ENCODE measurements around the gene NEAT1. TPM values are rescaled to one million over a fixed set of nuclear protein-coding genes. Genes with fewer than 3 reads are reported as not detected.

NEAT1 gene
- polyA plus RNA-seq, 1 donor from 2014 or later, result 4.2 TPM

DNA sequence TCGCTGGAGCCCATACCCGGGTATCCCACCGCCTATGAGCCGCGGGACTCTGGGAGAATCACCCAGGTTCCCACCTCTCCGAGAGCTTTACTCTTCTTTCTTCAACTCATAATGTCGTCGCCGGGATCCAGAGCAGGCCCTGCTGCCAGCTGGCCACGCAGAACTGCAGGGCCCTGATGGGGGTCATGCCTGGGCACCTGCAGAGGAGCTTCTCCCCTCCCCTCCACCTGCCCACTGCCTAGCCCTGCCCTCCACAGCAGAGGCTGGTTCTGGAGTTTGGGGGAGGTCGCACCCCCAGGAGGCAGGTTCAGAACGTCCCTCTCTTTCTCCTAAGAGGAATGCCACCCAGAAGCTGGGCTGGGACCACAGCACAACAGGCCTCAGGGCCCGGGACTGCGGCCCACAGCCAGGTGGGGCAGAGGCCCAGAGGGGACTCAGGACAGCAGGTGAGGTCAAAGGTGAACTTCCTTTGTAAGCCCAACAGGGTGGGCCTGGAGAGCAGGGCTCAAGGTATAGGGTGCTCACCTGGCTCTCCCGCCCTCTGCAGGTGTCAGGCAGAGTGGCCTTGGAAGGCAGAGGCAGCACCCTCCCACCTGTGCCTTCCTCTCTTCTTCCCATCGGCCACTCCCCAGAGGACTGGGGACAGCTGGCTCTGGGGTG lies 42.0 kb upstream of the NEAT1 start:
- H3K9me3 ChIP-seq (ENCODE audit: low read length), result no peaks in the 10 kb centered on the region
- no peaks in the 10 kb centered on the region for H3K9me2 ChIP-seq (ENCODE audit: insufficient read depth, low read length)
- H3K4me3 ChIP-seq (ENCODE audit: low read length), result no peak overlapping the region
- no peaks in the 10 kb centered on the region for H3K27me3 ChIP-seq (ENCODE audit: insufficient read depth, low read depth, low read length)
- no peak overlapping the region for H3K27ac ChIP-seq (ENCODE audit: low read length)
- H3K9ac ChIP-seq (ENCODE audit: low read length), result no peak overlapping the region
- H3K4me2 ChIP-seq (ENCODE audit: low read length), result no peak overlapping the region
- no peaks in the 10 kb centered on the region for H3F3A ChIP-seq (ENCODE audit: insufficient read depth, low read length, poor library complexity, severe bottlenecking)
- H3K36me3 ChIP-seq (ENCODE audit: insufficient read depth, low read length), result no peaks in the 10 kb centered on the region
- no peaks in the 10 kb centered on the region for H4K20me1 ChIP-seq (ENCODE audit: insufficient read depth)
- H3K79me2 ChIP-seq (replicated peaks; ENCODE audit: insufficient read depth, low read length), result no peaks in the 10 kb centered on the region
- H2AFZ ChIP-seq (ENCODE audit: low read depth, low read length), result no peak overlapping the region
- TF ChIP-seq EZH2 (IDR thresholded peaks at IDR 0.05; ENCODE audit: borderline replicate concordance, insufficient read depth, low read length, poor library complexity, severe bottlenecking), result no peak
- TF ChIP-seq RAD21 (conservative IDR thresholded peaks at IDR 0.05), result no peak
- TF ChIP-seq, protein P1, sequence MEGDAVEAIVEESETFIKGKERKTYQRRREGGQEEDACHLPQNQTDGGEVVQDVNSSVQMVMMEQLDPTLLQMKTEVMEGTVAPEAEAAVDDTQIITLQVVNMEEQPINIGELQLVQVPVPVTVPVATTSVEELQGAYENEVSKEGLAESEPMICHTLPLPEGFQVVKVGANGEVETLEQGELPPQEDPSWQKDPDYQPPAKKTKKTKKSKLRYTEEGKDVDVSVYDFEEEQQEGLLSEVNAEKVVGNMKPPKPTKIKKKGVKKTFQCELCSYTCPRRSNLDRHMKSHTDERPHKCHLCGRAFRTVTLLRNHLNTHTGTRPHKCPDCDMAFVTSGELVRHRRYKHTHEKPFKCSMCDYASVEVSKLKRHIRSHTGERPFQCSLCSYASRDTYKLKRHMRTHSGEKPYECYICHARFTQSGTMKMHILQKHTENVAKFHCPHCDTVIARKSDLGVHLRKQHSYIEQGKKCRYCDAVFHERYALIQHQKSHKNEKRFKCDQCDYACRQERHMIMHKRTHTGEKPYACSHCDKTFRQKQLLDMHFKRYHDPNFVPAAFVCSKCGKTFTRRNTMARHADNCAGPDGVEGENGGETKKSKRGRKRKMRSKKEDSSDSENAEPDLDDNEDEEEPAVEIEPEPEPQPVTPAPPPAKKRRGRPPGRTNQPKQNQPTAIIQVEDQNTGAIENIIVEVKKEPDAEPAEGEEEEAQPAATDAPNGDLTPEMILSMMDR (IDR thresholded peaks at IDR 0.05; ENCODE audit: poor library complexity, severe bottlenecking), result no peak
- TF ChIP-seq, protein P2, sequence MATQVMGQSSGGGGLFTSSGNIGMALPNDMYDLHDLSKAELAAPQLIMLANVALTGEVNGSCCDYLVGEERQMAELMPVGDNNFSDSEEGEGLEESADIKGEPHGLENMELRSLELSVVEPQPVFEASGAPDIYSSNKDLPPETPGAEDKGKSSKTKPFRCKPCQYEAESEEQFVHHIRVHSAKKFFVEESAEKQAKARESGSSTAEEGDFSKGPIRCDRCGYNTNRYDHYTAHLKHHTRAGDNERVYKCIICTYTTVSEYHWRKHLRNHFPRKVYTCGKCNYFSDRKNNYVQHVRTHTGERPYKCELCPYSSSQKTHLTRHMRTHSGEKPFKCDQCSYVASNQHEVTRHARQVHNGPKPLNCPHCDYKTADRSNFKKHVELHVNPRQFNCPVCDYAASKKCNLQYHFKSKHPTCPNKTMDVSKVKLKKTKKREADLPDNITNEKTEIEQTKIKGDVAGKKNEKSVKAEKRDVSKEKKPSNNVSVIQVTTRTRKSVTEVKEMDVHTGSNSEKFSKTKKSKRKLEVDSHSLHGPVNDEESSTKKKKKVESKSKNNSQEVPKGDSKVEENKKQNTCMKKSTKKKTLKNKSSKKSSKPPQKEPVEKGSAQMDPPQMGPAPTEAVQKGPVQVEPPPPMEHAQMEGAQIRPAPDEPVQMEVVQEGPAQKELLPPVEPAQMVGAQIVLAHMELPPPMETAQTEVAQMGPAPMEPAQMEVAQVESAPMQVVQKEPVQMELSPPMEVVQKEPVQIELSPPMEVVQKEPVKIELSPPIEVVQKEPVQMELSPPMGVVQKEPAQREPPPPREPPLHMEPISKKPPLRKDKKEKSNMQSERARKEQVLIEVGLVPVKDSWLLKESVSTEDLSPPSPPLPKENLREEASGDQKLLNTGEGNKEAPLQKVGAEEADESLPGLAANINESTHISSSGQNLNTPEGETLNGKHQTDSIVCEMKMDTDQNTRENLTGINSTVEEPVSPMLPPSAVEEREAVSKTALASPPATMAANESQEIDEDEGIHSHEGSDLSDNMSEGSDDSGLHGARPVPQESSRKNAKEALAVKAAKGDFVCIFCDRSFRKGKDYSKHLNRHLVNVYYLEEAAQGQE (IDR thresholded peaks at IDR 0.05; ENCODE audit: borderline replicate concordance), result no peak
- TF ChIP-seq POLR2AphosphoS5 (IDR thresholded peaks at IDR 0.05), result no peak
- TF ChIP-seq TAF1 (IDR thresholded peaks at IDR 0.05; ENCODE audit: low read depth), result no peak
- TF ChIP-seq MXI1 (conservative IDR thresholded peaks at IDR 0.05; ENCODE audit: poor library complexity, severe bottlenecking), result no peak
- TF ChIP-seq EP300 (conservative IDR thresholded peaks at IDR 0.05; ENCODE audit: poor library complexity, severe bottlenecking), result no peak
- TF ChIP-seq SMC3 (conservative IDR thresholded peaks at IDR 0.05; ENCODE audit: poor library complexity), result no peak

DNA sequence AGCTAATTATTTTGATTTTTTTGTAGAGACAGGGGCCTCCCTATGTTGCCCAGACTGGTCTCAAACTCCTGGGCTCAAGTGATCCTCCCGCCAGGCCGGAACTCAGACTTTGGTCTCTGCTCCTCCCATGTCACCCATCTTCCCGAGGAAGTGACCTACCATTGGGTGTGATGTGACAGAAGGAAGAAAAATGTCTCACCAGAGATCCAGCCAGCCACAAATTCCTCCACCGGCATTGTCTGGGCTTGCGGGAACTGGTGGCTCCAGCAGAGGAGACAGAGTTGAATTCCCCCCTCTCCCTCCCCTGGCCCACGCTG lies 40.9 kb upstream of the NEAT1 start:
- H3K9ac ChIP-seq (ENCODE audit: low read length), result no peak overlapping the region
- peaks cover 1% of the 10 kb centered on the region for H3K79me2 ChIP-seq (replicated peaks; ENCODE audit: insufficient read depth, low read length)
- no peak overlapping the region for H2AFZ ChIP-seq (ENCODE audit: low read depth, low read length)
- no peaks in the 10 kb centered on the region for H3K9me2 ChIP-seq (ENCODE audit: insufficient read depth, low read length)
- no peaks in the 10 kb centered on the region for H3K36me3 ChIP-seq (ENCODE audit: insufficient read depth, low read length)
- no peak overlapping the region for H3K4me3 ChIP-seq (ENCODE audit: low read length)
- no peaks in the 10 kb centered on the region for H3K9me3 ChIP-seq (ENCODE audit: low read length)
- no peaks in the 10 kb centered on the region for H4K20me1 ChIP-seq (ENCODE audit: insufficient read depth)
- H3K4me2 ChIP-seq (ENCODE audit: low read length), result no peak overlapping the region
- TF ChIP-seq EP300 (conservative IDR thresholded peaks at IDR 0.05; ENCODE audit: poor library complexity, severe bottlenecking) (no peak), SMC3 (conservative IDR thresholded peaks at IDR 0.05; ENCODE audit: poor library complexity) (no peak), RAD21 (conservative IDR thresholded peaks at IDR 0.05) (no peak), POLR2AphosphoS5 (IDR thresholded peaks at IDR 0.05) (no peak), TAF1 (IDR thresholded peaks at IDR 0.05; ENCODE audit: low read depth) (no peak), MXI1 (conservative IDR thresholded peaks at IDR 0.05; ENCODE audit: poor library complexity, severe bottlenecking) (no peak), EZH2 (IDR thresholded peaks at IDR 0.05; ENCODE audit: borderline replicate concordance, insufficient read depth, low read length, poor library complexity, severe bottlenecking) (no peak)
- TF ChIP-seq, protein P1 (IDR thresholded peaks at IDR 0.05; ENCODE audit: poor library complexity, severe bottlenecking), result no peak
- TF ChIP-seq, protein P2 (IDR thresholded peaks at IDR 0.05; ENCODE audit: borderline replicate concordance), result no peak
- H3K27ac ChIP-seq (ENCODE audit: low read length), result no peak overlapping the region
- no peaks in the 10 kb centered on the region for H3F3A ChIP-seq (ENCODE audit: insufficient read depth, low read length, poor library complexity, severe bottlenecking)
- H3K27me3 ChIP-seq (ENCODE audit: insufficient read depth, low read depth, low read length), result no peaks in the 10 kb centered on the region

Measured in neural cell (in vitro differentiated cells).